Skin of body (tissue), 2 donors: ENCODE results near the gene LTN1. TPM values are rescaled to one million over a fixed set of nuclear protein-coding genes. Genes with fewer than 3 reads are reported as not detected.

Experiments used
- DNase-seq: peaks from one replicate; lab custom pipeline; 2025; lab: John Stamatoyannopoulos, UW
- total RNA-seq: library from RNA; depleted of rRNA; stranded (reverse); fragments of >200 nt; gene quantifications from one replicate; pipeline ENCODE4 v1.2.3, GENCODE V29; 2014

The LTN1 gene
- total RNA-seq, 1 donor from 2014 or later, result 38.9 TPM

DNA sequence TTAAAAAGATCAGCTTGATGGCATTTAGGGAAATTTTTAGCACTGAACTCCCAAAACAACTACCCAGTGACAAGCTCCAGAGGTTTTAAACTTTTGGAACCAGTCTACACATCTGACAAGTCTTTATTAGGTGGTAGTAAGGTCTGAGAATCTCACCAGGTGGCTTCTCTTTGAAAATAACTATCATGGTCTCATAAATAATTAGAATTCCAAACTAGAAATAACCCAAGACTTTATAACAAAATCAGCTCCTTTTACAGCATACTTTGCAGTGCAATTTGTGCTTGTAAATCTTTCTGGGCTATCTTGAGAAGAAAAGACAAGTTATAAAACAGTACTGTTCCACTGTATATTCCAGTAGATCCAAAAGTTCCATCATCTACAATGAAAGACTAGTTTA is 108.7 kb downstream of the LTN1 start:
- DNase-seq, result no peak

DNA sequence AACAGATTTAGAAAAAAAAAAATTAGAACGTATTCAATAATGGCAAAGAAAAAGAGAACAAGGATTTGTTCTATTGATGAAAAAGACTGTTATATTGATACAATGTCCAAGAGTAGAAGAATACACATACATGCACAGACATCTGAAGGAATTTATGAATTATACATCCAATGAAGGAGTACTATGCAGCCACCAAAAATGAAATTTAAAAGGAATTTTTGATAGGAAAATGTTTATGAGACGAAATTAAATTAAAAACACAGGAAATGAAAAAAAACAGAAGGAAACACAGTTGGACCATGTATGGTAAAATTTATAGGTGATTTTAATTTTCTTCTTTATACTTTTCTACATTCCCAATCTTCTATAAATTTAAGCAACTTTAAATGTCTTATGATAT is 110.3 kb downstream of the LTN1 start:
- no peak for DNase-seq

Other genes starting within 250 kb of the LTN1 start
- 9.9 TPM for gene RWDD2B, start 26.5 kb upstream of the LTN1 start, total RNA-seq
- 33.1 TPM for gene USP16, start 31.8 kb upstream of the LTN1 start, total RNA-seq
- 114 TPM for gene CCT8, start 80.8 kb upstream of the LTN1 start, total RNA-seq
- gene MAP3K7CL, start 137.8 kb upstream of the LTN1 start, total RNA-seq, result 12.9 TPM